Raji (cell line): ENCODE data around the gene ZNF700.
A peak's percentile ranks its signal among the peaks of the same experiment; 100 is the strongest.

ENCODE experiments used
- POLR2A ChIP-seq: IDR thresholded peaks from 2 replicates; pipeline ENCODE4 v1.6.1; 2011; ENCODE audit warnings: low read depth, low read length, control low read depth; ENCODE audit not compliant: insufficient read depth

ZNF700 gene

GRCh38 chr19:11982526-11982925, 57.6 kb downstream of the ZNF700 start:
- no peak for TF ChIP-seq POLR2A

GRCh38 chr19:11984986-11985385, 60.1 kb downstream of the ZNF700 start:
- no peak for TF ChIP-seq POLR2A

GRCh38 chr19:11986754-11987153, 61.8 kb downstream of the ZNF700 start:
- TF ChIP-seq POLR2A: no peak

- peak; percentile 89 for TF ChIP-seq POLR2A
Observed at GRCh38 chr19:11987405-11988281, 62.7 kb downstream of the ZNF700 start.

- TF ChIP-seq POLR2A: no peak
Observed at GRCh38 chr19:11989112-11989456, 64.2 kb downstream of the ZNF700 start.

- no peak for TF ChIP-seq POLR2A
Observed at GRCh38 chr19:11995174-11995573, 70.3 kb downstream of the ZNF700 start.
